ENCODE measurements around the gene NEUROG1. TPM values are rescaled to one million over a fixed set of nuclear protein-coding genes. Genes with fewer than 3 reads are reported as not detected.

Gene NEUROG1
- total RNA-seq, 4 donors from 2014 or later, result not detected

- in situ Hi-C loops (cut with MboI; ENCODE audit: low pct_ligation_motif_present in 1 of 4, low pct_unique_long_range_greater_than_20kb in 1 of 4, low sequenced_read_pairs in 3 of 4), result no loop called here
- intact Hi-C loops (cut with DNase I; ENCODE audit: low total_unique reads), result loop anchor here (5.0 kb wide), 1 partner anchor 72 kb away; no protein-coding TSS in a partner anchor
- Histone ChIP-seq H3K4me3 (no peak overlapping the region), H3K27ac (no peak overlapping the region), H3K36me3 (no peaks in the 10 kb centered on the region), H3K9me3 (no peaks in the 10 kb centered on the region), H3K4me1 (peaks cover 6 to 36% (median 27%) of the 10 kb centered on the region in 4 donors), H3K27me3 (peaks cover 98% of the 10 kb centered on the region)
- TF ChIP-seq POLR2AphosphoS5 (IDR thresholded peaks at IDR 0.05) (no peak), EP300 (IDR thresholded peaks at IDR 0.05; ENCODE audit: low read depth) (no peak), CTCF (IDR thresholded peaks at IDR 0.05) (no peak), POLR2A (IDR thresholded peaks at IDR 0.05) (no peak)
- 79% methylated on average over 4 of the region's 4 CpGs; no CpG with 5 or more reads in 1 of the 2 donors for WGBS, 2 donors (ENCODE audit: low coverage in 1 of 2)
- DNase-seq, result no peak
Observed at GRCh38 chr5:135539430-135540005, 3.8 kb upstream of the NEUROG1 start.

DNA sequence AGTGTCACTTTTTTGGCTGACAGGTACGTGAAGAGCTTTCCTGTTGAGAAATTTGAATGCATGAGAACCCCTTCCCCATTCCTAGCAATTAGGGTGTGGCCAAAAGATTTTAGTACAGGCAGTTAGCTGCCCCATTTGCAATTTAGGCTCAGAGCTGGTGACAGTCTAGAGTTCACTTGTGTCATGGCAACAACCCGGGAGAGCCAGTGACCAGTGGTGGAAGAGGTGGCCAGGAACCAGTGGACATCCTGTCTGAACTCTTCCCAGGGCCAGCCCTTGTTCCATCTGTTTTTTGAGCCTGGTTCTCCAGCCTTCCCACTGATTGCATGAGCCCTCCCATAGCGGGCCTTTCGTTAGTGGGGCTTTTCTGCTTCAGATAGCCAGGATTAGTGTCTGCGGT lies 2.5 kb upstream of the NEUROG1 start:
- TF ChIP-seq POLR2A (IDR thresholded peaks at IDR 0.05) (no peak), POLR2AphosphoS5 (IDR thresholded peaks at IDR 0.05) (no peak), EP300 (IDR thresholded peaks at IDR 0.05; ENCODE audit: low read depth) (no peak), CTCF (IDR thresholded peaks at IDR 0.05) (no peak)
- Histone ChIP-seq H3K27ac (no peak overlapping the region), H3K4me1 (peaks cover 6 to 23% (median 16%) of the 10 kb centered on the region in 4 donors), H3K27me3 (peaks cover 98% of the 10 kb centered on the region), H3K9me3 (no peaks in the 10 kb centered on the region), H3K36me3 (no peaks in the 10 kb centered on the region), H3K4me3 (no peak overlapping the region)
- no peak for DNase-seq
- in situ Hi-C loops (cut with MboI; ENCODE audit: low pct_ligation_motif_present in 1 of 4, low pct_unique_long_range_greater_than_20kb in 1 of 4, low sequenced_read_pairs in 3 of 4), result no loop called here
- 89 to 92% methylated on average over 1 to 5 of the region's 5 CpGs for WGBS, 2 donors (ENCODE audit: low coverage in 1 of 2)
- intact Hi-C loops (cut with DNase I; ENCODE audit: low total_unique reads), result loop anchor here (5.0 kb wide), 1 partner anchor 71 kb away; no protein-coding TSS in a partner anchor

DNA sequence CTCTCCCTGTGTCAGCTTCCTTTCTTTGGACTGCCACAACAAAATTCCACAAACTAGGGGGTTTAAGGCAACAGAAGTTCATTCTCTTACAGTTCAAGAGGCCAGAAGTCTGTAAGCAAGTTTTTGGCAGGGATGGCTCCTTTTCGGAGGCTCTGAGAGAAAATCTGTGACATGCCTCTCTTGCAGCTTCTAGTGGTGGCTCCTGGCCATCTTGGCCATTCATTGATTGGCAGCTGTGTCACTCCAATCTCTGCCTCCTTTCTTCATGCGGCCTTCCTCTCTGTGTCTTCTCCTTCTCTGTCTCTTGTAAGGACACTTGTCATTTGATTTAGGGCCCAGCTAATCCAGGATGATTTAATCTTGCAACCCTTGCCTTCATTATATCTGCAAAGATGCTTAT lies 2.0 kb upstream of the NEUROG1 start:
- TF ChIP-seq CTCF (IDR thresholded peaks at IDR 0.05) (no peak), POLR2A (IDR thresholded peaks at IDR 0.05) (no peak), EP300 (IDR thresholded peaks at IDR 0.05; ENCODE audit: low read depth) (no peak)
- 87 to 100% methylated on average over 1 to 2 of the region's 2 CpGs for WGBS, 2 donors (ENCODE audit: low coverage in 1 of 2)
- Histone ChIP-seq H3K4me1 (peaks cover 6 to 18% (median 14%) of the 10 kb centered on the region in 4 donors), H3K4me3 (no peak overlapping the region), H3K27me3 (peaks cover 98% of the 10 kb centered on the region), H3K9me3 (no peaks in the 10 kb centered on the region), H3K27ac (no peak overlapping the region), H3K36me3 (no peaks in the 10 kb centered on the region)
- in situ Hi-C loops (cut with MboI; ENCODE audit: low pct_ligation_motif_present in 1 of 4, low pct_unique_long_range_greater_than_20kb in 1 of 4, low sequenced_read_pairs in 3 of 4), result no loop called here
- DNase-seq, result no peak
- intact Hi-C loops (cut with DNase I; ENCODE audit: low total_unique reads), result loop anchor here (5.0 kb wide), 1 partner anchor 70 kb away; no protein-coding TSS in a partner anchor

DNA sequence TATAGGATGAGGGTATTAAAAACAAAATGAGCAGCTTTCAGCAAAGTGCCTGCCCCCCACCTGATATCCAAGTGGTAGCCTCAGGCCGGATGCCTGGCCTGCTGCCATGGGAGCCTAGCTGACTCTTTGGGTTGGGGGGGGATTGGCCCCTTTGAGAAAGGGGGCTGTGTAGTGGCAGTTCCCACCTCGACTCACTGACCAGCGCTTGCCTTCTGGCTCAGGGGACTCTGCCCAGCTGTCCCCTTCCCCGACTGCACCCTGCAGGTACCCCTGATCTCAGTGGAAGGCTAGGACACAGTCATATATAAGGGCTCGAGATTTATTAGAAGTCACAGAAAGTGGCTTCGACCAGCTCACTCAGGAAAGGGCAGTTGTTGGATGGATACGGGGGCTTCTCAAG lies 1.5 kb upstream of the NEUROG1 start:
- Histone ChIP-seq H3K36me3 (no peaks in the 10 kb centered on the region), H3K4me1 (peaks cover 6 to 18% (median 14%) of the 10 kb centered on the region in 4 donors), H3K27ac (no peak overlapping the region), H3K27me3 (peaks cover 98% of the 10 kb centered on the region), H3K4me3 (no peak overlapping the region), H3K9me3 (no peaks in the 10 kb centered on the region)
- intact Hi-C loops (cut with DNase I; ENCODE audit: low total_unique reads), result loop anchor here (5.0 kb wide), 1 partner anchor 70 kb away; no protein-coding TSS in a partner anchor
- TF ChIP-seq POLR2AphosphoS5 (IDR thresholded peaks at IDR 0.05) (no peak), CTCF (IDR thresholded peaks at IDR 0.05) (no peak), POLR2A (IDR thresholded peaks at IDR 0.05) (no peak), EP300 (IDR thresholded peaks at IDR 0.05; ENCODE audit: low read depth) (no peak)
- no peak for DNase-seq
- in situ Hi-C loops (cut with MboI; ENCODE audit: low pct_ligation_motif_present in 1 of 4, low pct_unique_long_range_greater_than_20kb in 1 of 4, low sequenced_read_pairs in 3 of 4), result no loop called here
- WGBS, 2 donors (ENCODE audit: low coverage in 1 of 2), result 71% methylated on average over 7 of the region's 7 CpGs; no CpG with 5 or more reads in 1 of the 2 donors

Measured in transverse colon (tissue), 4 donors.